Tibial artery (tissue), 4 donors: ENCODE measurements around the gene EXOC6B.

Experiments
- DNase-seq, 2 donors: peaks; one replicate each; pipeline ENCODE4 v3.0.0-alpha.2; 2019
- H3K27ac ChIP-seq, 2 donors: fragments of 200-600 bp; sonication (generic) in 1 of 2; 1 replicate in 1 of 2; 2 replicates in 1 of 2; pipeline ENCODE4 v1.5.1; 2018 to 2019; ENCODE audit warnings: mild to moderate bottlenecking in 1 of 2
- H3K27me3 ChIP-seq, 2 donors: fragments of 200-600 bp; sonication (generic) in 1 of 2; one replicate each; pipeline versions ENCODE4 v1.5.1 to v1.6.0; 2016 to 2019
- H3K36me3 ChIP-seq, 3 donors: fragments of 200-600 bp; sonication (generic) in 2 of 3; one replicate each; pipeline ENCODE4 v1.5.1; 2016 to 2019; ENCODE audit warnings: mild to moderate bottlenecking in 2 of 3
- H3K4me1 ChIP-seq, 4 donors: fragments of 200-600 bp; sonication (generic) in 2 of 4; 1 replicate in 3 of 4; 2 replicates in 1 of 4; pipeline ENCODE4 v1.5.1; 2016 to 2019
- H3K4me3 ChIP-seq, 2 donors: fragments of 200-600 bp; sonication (generic) in 1 of 2; 1 replicate in 1 of 2; 2 replicates in 1 of 2; pipeline ENCODE4 v1.5.1; 2018 to 2019; ENCODE audit warnings: mild to moderate bottlenecking in 2 of 2
- H3K9me3 ChIP-seq, 3 donors: fragments of 200-600 bp; sonication (generic) in 1 of 3; one replicate each; pipeline ENCODE4 v1.5.1; 2016 to 2019
- intact Hi-C: fragments of 100-400 bp; cut with DNase I; formaldehyde crosslinking; loops from one replicate; pipeline ENCODE4 v1.15.0; 2023; ENCODE audit warnings: low total_unique reads
- TF ChIP-seq, protein P1 (sequence below), 2 experiments: fragments of 200-600 bp in 1 of 2; fragments of 450-650 bp in 1 of 2; IDR thresholded peaks; one replicate each; pipeline ENCODE4 v1.5.1; 2017 to 2019; ENCODE audit warnings: antibody characterized with exemption in 2 of 2, mild to moderate bottlenecking in 1 of 2, moderate library complexity in 1 of 2

The EXOC6B gene

DNA sequence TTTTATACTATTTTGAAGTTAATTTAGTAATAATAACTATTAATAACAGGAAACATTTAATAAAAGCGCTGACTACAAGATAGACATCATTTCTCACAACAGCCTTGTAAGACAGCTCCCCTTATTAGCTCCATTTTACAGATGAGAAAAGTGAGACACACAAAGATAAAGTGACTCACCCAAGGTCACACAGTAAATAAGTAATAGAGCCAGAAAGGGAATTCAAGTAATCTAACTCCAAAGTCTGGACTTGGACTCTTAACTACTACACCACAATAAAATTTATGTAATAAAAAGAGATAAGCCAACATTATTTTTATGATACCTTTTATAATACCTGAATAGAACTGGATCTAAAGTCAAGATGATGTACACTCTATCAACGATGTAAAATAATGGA, 25.3 kb downstream of the EXOC6B start:
- Histone ChIP-seq H3K4me1 (peaks cover 0 to 5% (median 3%) of the 10 kb centered on the region in 4 donors), H3K27me3 (no peaks in the 10 kb centered on the region), H3K36me3 (no peaks in the 10 kb centered on the region), H3K27ac (no peak overlapping the region), H3K4me3 (no peak overlapping the region), H3K9me3 (no peaks in the 10 kb centered on the region)
- no peak for DNase-seq
- intact Hi-C loops: no loop called here
- TF ChIP-seq, protein P1, sequence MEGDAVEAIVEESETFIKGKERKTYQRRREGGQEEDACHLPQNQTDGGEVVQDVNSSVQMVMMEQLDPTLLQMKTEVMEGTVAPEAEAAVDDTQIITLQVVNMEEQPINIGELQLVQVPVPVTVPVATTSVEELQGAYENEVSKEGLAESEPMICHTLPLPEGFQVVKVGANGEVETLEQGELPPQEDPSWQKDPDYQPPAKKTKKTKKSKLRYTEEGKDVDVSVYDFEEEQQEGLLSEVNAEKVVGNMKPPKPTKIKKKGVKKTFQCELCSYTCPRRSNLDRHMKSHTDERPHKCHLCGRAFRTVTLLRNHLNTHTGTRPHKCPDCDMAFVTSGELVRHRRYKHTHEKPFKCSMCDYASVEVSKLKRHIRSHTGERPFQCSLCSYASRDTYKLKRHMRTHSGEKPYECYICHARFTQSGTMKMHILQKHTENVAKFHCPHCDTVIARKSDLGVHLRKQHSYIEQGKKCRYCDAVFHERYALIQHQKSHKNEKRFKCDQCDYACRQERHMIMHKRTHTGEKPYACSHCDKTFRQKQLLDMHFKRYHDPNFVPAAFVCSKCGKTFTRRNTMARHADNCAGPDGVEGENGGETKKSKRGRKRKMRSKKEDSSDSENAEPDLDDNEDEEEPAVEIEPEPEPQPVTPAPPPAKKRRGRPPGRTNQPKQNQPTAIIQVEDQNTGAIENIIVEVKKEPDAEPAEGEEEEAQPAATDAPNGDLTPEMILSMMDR (IDR thresholded peaks at IDR 0.05): no peak

DNA sequence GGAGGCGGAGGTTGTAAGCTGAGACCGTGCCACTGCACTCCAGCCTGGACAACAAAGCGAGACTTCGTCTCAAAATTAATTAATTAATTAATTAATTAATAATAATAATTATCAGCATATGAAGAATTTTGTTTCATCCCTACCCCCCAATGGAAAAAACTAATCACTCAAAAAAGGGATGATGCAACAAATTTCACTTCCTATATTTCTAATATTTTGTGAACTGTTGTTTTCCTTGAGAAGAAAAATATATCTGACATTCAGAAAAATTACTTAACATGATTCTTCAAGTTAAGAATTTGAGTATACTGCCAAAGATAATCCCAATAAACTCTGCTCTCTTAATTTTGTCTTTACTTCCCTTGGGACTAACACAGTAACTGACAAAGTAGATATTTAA, 28.1 kb downstream of the EXOC6B start:
- Histone ChIP-seq H3K4me3 (no peak overlapping the region), H3K27ac (no peak overlapping the region), H3K4me1 (peaks cover 0 to 24% (median 6%) of the 10 kb centered on the region in 4 donors), H3K36me3 (no peaks in the 10 kb centered on the region), H3K27me3 (no peaks in the 10 kb centered on the region), H3K9me3 (no peaks in the 10 kb centered on the region)
- intact Hi-C loops: no loop called here
- no peak for DNase-seq
- TF ChIP-seq, protein P1 (IDR thresholded peaks at IDR 0.05): no peak

DNA sequence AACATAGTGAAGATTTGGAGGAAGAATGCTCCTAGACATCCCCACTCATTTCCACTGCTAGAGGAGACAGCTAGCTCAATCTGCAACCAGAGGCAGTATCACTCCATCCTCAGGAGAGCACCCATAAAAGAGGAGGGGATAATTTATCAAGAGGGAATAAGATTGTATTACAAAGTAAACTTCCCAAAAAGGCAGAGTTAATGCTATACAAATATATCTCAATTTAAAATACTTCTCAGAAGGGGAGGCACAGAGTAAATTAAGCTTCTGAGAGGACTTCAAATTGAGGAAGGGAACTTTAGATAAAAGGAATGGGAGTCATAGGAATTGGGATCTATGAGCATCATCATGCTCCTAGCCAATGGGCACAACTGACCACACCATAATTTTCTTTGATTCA, 29.1 kb downstream of the EXOC6B start:
- TF ChIP-seq, protein P1 (IDR thresholded peaks at IDR 0.05): no peak
- Histone ChIP-seq H3K27me3 (no peaks in the 10 kb centered on the region), H3K4me3 (no peak overlapping the region), H3K27ac (no peak overlapping the region), H3K4me1 (peaks cover 0 to 24% (median 6%) of the 10 kb centered on the region in 4 donors), H3K9me3 (no peaks in the 10 kb centered on the region), H3K36me3 (no peaks in the 10 kb centered on the region)
- intact Hi-C loops: no loop called here
- DNase-seq: no peak

DNA sequence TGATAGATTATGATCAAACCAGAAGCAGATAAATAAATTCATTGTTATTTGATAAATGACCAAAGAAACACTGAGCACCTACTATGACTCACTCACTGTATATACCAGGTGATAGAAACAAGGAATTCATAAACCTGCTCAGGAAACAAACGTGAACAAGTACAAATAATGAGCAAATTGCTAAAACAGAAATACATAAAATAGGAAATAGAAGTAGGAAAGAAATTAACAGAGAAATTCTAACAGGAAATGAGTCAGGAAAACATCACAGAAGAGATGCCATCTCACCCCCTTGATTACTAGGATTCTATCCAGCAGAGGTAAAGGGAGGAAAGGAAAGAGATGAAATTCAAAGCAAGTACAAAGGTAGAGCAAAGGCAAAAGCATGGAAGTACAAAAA, 31.3 kb downstream of the EXOC6B start:
- H3K4me3 ChIP-seq: no peak overlapping the region
- H3K9me3 ChIP-seq: no peaks in the 10 kb centered on the region
- no peaks in the 10 kb centered on the region for H3K36me3 ChIP-seq
- no peaks in the 10 kb centered on the region for H3K27me3 ChIP-seq
- no peak for DNase-seq
- H3K27ac ChIP-seq: peak overlapping the region in 1 of 2 donors; percentile 16
- TF ChIP-seq, protein P1 (IDR thresholded peaks at IDR 0.05): no peak
- intact Hi-C loops: no loop called here
- peaks cover 0 to 24% (median 6%) of the 10 kb centered on the region in 4 donors for H3K4me1 ChIP-seq

DNA sequence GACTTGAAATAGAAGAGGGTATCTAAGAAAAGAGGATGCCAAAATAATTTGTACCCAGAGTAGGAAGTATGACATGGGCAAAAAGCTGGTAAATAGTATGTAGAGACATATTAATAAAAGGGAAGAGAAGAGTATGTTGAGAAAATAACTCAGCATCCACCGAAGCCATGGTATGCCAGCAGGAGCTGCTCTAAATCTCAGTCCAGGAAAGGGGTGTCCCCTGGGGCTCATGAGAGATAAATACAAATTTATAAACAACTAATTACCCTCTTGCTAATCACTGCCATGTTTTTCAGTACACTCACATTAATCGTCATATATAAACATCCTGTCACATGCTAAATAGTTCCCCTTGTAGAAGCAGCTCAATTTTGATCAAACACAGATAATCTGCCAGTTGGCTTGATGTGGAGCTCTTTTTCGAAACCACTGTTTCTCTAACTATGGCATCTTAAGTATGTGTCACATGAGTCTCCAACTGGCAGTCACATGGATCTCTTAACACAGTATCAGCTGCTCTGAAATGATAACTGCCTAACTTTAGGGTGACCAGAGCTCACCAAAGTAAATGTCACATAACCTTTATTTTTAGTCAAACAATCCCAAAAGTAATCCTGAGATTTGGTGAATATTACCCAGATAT, 31.9 kb downstream of the EXOC6B start:
- Histone ChIP-seq H3K4me3 (no peak overlapping the region), H3K36me3 (no peaks in the 10 kb centered on the region), H3K27me3 (no peaks in the 10 kb centered on the region), H3K4me1 (peaks cover 0 to 28% (median 8%) of the 10 kb centered on the region in 4 donors), H3K27ac (peak overlapping the region in 1 of 2 donors; percentile 16), H3K9me3 (no peaks in the 10 kb centered on the region)
- TF ChIP-seq, protein P1 (IDR thresholded peaks at IDR 0.05): no peak
- intact Hi-C loops: no loop called here
- DNase-seq: no peak
